GM19099 (cell line): ENCODE measurements around the gene DOCK10.

Experiments used
- POLR2A ChIP-seq: IDR thresholded peaks from 3 replicates; pipeline ENCODE4 v1.6.1; 2011; ENCODE audit warnings: low read depth; ENCODE audit not compliant: insufficient read length; ENCODE audit errors: extremely low read depth

The DOCK10 gene

DNA sequence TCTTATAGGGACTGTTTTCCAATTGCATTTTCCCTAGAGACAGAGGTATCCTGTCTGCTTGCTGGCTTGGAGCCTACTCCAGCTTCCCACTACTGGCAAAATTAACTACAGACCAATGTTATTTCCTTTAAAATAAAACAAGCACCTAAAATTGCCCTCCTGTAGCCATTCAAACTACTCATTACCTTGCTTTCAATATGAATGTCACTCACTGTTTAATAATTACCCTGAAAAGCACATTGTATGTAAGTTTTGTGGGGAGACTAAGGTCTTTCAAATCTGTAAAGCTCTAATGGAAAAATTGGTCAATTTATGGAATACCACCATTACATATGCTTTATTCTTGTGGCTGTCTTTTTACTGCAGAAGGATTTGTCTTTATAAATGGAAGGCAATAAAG lies 87.3 kb downstream of the DOCK10 start:
- no peak for TF ChIP-seq POLR2A

DNA sequence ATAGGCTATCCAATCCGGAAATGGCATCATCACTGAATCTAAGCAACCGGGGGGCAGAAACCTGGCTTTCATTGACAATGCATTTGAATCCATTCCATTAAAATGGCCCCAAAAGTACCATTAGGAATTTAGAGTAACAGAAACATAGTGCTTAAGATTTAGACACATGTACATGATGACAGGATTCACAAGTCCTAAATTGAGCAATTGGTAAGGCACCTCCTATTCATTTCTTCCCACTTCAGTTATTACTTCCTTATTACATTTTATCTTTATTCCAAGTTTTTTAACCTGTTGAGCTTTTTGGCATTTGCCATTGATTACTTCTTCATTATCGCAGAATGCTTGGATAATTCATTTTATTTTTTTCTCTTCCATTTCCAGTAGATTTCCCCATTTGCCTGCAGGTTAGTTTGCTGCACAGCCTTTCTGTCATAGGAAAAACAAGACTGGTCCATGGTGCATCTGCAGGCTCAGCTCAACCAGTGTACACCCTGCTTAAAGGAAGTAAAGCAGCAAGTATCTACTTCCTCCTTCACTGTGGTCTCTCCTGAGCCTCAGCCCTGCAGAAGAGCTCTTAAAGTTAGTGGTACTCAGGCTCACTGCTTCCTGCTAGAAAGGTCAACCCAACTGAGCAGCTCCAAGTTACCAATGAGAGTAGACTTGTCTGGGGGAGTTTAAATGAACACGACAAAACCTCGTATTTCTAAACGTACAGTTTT lies 89.2 kb downstream of the DOCK10 start:
- no peak for TF ChIP-seq POLR2A

DNA sequence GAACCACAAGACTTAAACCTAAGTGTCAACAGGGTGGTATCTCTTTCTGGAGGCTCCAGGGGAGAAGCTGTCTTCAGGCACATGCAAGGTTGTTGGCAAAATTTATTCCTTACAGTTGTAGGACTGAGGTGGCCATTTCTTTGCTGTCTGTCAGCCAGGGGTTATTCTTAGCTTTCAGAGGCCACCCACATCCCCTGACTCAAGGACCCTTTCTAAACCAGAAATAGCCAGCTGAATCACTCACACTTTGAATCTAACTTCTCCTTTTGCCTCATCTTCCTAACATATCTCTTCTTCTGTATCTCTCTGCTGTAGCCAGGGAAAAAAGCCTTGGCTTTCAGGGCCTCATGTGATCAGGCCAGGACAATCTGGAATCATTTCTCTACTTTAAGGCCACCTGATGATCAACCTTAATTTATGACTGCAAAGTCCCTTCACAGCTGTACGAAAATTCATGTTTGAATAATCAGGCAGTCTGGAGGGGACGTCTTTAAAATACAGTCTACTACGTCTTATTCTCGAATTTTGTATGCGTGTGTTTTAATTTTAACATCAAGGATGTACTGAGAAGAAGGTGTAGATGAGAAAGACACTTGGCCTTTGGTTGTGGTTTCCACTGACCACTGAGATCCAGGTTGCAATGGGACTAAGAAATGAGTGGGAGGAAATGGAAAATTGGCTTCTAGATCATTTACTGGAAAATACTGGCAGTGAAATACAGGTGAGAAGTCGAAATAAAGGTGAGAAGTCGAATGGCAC lies 90.4 kb downstream of the DOCK10 start:
- no peak for TF ChIP-seq POLR2A

DNA sequence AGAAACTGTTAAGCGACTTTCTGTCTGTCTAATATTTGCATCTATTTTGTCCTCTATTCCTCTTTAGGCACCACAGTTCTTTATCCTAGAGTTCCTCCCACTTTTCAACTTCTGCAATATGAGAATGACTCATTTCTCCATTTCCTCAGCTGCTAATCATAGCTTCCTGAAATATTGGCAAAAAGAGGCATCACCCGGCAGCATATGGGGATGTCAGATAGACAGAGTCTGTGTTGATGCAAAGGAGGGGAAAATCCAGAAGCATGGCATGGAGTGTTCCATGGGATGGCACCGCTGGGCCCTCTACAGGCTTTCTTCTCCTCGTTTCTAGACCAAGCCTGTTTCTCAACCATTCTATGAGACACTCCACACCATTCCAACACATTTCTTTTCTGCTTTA lies 93.4 kb downstream of the DOCK10 start:
- TF ChIP-seq POLR2A, result no peak

DNA sequence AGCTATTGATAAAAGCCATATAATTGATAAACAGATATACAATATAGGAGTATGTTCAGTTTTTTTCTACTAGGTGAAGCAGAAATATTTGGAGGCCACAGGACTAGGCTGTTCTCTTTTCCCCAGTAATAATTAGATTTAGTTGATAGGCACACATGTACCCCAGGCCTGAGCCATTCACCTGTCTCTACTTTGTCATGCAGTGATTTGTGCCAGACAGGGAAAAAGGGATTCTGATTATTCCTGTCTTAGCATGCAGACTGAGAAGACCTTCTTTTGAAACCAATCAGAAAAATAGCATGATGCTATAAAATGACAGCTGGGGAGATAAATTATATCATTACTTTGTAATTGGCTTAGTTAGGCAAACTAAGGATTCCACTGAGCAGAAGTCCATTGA lies 94.3 kb downstream of the DOCK10 start:
- TF ChIP-seq POLR2A, result no peak

DNA sequence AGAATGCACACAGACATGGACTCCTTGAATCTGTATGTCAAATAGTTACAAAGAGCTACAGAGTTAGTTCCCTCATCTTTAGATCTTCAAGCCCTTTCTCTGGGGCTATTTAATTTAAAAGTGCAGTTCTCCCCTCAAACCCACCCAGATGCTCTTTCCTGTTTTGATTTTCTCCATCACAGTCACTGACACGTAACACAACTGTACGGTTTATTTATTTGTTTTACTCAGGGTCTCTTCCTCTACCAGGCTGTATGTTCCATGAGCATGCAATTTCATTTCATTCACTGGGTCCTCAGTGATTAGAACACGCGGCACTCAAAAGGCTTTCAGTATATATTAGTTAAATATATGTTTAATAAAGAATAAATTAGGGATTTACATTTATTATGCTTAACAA lies 94.7 kb downstream of the DOCK10 start:
- TF ChIP-seq POLR2A, result no peak

DNA sequence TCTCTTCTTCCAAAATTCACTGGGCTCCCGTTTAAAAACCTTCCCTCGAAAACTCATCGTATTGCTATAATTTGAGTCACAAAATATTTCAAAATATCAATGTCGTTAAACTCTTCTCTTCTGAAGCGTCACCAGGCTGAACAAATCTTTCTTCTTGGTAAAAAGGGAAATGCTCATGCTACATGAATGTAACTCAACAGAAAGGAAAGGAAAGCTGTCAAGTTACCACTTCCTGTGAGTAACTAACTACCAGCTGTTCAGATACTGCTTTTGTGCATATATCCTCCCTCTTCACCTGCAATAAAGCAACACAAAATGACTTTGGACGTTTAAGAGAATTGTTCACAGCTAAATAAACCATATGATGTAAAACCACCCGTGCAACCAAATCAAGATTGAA lies 95.4 kb downstream of the DOCK10 start:
- TF ChIP-seq POLR2A, result peak; percentile 20

DNA sequence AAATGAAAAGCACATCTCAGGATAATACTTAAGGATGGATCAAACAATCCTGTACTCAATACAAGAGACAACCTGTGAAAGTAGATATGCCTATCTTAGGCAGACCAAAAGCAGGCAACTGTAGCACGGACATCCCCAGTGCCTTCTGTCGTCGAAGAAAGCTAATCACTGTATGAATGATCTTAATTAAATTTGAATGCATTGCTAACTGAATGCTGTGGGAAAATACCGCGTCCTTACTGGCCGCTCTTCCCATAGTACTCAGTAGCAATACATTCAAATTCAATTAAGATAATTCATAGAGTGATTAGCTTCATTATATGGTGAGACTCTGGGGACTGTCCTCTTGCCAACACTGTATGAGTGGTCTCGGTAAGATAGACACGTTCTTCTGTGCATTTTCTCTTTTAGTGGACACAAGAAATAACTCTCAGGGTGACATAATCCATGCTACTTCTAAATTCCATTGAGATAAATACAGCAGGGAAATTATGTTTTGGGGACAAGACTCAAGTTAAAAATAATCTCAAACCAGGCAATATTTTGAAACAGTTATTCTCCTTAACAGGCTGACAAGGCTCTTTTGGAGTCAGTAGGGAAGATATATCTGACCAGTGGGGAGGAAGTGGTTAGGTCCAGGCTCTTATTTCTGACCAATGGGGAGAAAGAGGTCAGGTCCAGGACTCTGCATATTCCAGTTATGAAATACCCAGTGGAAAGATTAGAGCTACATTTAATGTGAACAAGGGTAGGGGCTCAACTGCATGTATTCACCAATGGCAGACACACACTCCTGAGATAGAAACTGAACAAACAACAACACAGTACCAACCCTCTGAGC lies 97.3 kb downstream of the DOCK10 start:
- no peak for TF ChIP-seq POLR2A

DNA sequence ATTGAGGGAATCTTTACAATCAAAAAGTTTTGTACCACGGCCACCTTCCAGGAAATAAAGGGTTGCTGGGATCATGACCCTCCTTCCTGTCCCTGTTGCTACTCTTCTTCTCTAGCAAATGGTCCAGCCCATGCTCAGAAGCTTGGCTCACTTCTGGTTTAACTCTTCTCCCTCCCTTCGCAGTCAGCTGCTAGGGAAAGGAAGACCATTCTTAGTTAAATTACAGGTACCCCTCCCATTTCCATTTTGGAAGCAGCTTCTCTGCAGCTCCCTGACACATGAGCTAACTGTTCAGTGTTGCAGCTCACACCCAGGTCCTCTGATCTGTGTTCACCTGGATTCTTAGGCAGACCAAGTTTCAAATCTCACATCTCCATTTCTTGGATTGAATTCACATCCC lies 100.3 kb downstream of the DOCK10 start:
- no peak for TF ChIP-seq POLR2A

DNA sequence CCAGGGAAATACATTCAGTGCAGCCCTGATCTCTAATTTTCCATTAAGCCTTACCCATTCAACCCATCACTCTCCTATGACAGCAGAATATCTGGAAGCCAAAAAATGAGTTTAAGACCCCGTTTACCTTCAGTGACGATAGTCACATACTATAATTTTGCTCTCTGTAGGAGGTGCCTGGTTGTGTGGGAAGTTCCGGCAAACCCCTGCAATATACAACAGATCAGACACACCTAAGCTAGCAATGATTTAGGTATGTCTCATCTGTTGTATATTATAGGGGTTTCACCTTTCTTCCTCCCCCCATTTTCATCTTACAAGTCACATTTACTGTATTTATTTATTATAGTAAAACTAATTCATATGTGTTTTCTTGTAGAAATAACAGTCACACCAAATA lies 101.7 kb downstream of the DOCK10 start:
- no peak for TF ChIP-seq POLR2A

DNA sequence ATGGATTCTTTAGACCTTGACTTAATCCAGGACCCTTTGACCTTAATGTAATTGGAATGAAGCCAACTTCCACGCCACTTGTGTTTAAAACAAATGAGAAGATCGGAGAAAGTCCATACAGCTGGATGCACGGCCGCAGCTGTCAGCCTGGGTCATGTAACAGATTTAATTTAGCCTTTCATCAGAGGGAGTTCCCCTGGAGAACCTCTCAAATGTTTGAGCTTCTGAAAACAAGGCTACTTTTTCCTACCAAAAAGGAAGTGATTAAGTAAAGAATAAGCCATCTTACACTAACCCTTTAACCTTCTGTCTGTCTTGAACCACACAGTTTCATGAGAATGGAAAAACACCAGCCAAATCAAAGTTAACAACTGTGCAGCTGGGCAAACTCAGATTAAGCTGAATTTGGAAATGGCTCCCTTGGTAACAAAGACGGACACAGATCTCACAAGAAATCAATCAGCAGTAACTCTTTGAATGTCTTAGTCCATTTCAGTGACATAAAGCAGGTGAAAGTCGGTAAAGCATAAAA lies 103.6 kb downstream of the DOCK10 start:
- TF ChIP-seq POLR2A, result no peak

DNA sequence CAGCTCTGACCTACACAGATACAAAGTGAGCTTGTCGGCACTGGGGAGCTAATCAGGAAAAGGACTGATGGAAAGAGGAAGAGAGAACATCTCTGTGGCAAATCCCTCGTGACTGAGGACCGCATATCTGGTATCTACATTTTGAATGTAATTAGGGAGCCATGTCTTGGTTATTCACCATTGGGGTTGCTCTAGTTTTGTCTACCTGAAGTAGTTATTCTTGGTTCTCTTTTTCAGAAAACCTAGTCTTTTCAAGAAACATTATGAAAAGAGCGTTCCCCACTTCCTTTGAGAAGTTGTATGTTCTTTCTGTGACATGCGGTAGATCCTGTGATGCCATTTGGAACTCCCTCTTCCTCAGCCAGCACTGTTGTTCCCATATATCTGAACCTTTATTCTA lies 104.4 kb downstream of the DOCK10 start:
- TF ChIP-seq POLR2A, result no peak

DNA sequence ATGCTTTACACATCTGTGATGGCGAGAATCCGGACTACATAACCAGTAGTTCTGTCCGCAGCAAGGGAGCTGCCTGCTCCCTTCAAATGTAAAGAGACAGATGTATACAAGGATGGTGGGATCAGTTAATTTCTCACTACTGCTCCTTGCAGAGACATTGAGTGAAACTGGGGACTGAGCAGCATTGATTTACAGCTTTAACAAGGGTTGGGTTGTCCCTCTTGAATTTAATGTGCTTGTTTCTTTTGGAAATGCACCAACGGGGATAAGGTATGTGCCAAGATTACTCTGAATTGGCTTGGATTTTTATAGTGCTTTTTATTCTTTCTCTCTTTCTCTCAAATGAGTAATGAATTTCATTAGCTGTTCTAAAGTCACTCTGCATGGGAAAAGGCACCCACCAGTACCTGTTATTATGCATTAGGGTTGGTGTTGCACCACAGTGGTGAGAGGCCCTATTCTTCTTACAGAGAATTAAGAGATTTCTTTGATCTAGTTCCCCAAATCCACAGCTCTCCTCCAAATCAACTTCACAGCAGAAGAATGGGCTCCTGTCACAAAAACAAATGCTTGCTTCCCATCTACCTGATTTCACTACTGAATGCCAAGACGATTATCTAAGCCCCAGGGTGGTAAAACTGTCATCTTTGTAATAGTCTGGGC lies 107.6 kb downstream of the DOCK10 start:
- TF ChIP-seq POLR2A, result no peak

DNA sequence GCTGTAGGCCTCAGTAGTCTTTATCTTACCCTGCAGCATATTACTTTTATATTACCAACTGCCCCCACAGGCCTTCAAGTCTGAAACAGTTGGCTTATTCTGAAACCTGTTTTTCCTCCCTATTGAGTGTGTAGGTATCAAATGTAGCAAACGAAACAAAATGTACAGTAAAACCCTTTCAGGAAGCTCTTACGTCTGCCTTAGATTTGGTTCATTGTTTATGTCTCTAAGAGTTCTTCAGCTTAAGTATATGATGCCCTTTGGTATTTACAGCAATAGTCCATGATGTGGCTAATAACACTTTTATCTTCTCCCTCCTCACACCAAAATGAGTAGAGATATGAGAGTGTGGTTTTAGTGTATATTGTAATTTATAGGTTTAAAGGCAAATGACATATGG lies 108.8 kb downstream of the DOCK10 start:
- TF ChIP-seq POLR2A, result no peak

DNA sequence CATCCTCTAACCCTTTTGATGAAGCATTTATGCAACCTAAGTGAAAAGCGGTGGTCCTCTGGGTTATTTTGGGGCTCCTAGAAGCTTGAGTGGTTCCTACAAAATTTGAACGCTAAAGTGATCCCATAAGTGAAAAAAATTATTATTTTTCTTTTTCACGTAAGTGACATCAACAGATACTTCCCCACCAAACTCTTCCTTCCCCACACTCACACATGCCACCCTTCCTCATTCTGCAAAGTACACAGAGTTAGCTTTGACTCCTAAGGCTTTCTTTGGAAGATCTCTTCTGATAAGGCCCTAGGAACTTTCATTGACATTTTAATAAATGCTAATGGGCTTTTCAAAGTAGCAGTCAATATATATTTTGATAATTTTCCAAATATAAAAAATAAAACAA lies 109.7 kb downstream of the DOCK10 start:
- no peak for TF ChIP-seq POLR2A

DNA sequence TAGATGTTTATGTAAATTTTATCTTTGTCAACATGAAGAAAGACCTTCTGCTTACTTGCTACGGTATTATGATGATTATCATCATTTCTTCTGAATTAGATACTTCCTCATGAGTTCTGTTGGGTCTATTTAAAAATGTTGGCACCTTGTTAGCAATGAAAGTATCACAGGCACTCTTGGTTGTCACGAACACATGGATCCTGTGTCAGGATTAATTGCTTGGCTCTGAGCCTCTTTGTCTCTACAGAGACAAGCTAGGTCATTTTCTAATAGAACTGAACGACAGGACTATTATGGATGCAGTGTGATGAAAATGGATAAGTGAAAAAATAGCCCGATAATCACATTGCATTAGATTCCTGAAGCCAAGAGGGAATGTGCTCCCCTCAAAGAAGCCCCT lies 110.3 kb downstream of the DOCK10 start:
- TF ChIP-seq POLR2A, result no peak

DNA sequence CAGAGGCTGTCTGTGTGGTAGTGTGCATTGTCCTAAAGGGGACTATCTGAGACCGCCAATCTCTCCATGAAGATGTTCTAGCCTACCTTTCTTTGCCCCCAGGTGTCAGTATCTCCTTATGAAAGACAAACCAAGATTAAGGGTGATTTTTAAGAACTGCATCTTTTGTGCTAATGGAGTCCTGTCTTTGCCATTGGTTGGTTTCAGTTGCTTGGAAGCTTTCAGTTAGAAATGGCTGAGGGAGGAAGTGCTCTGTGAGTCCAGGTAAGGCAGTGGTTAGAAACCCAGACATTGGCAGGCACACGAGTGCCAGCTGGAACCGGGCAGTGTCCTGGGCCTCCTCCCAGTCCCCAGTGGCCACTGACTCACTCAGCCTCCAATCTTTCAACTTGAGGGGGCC lies 111.3 kb downstream of the DOCK10 start:
- TF ChIP-seq POLR2A, result no peak
